GM12891 (cell line): ENCODE measurements around the gene FAM193A.
"Not testable (repeated sequence)": the region's sequence is repeated elsewhere in the genome, so short reads cannot be mapped to it uniquely, and the experiment has no call there.

ENCODE experiments used
- DNase-seq: peaks from one replicate; pipeline ENCODE4 v3.0.0; 2011; ENCODE audit warnings: low spot score; ENCODE audit not compliant: insufficient read length
- FAIRE-seq: peaks from 2 replicates; lab custom pipeline; 2011; peaks lifted over from hg19 to GRCh38; lab: Jason Lieb, UNC
- PAX5 ChIP-seq: IDR thresholded peaks from 2 replicates; pipeline ENCODE4 v1.6.1; 2011; ENCODE audit warnings: low read length, moderate library complexity, mild to moderate bottlenecking; ENCODE audit not compliant: insufficient read depth, severe bottlenecking
- POLR2A ChIP-seq: IDR thresholded peaks from 2 replicates; pipeline ENCODE4 v1.6.1; 2011; ENCODE audit warnings: low read depth, low read length, control low read depth
- POLR2AphosphoS5 ChIP-seq: IDR thresholded peaks from 2 replicates; pipeline ENCODE4 v1.6.1; 2011; ENCODE audit warnings: low read depth, low read length, control low read depth
- POU2F2 ChIP-seq: IDR thresholded peaks from 2 replicates; pipeline ENCODE4 v1.6.1; 2011; ENCODE audit warnings: low read depth, mild to moderate bottlenecking, control low read depth, low read length, moderate library complexity
- SPI1 ChIP-seq: IDR thresholded peaks from 2 replicates; pipeline ENCODE4 v1.6.1; 2011; ENCODE audit warnings: low read depth, low read length, control low read depth
- TAF1 ChIP-seq: IDR thresholded peaks from 2 replicates; pipeline ENCODE4 v1.6.1; 2011; ENCODE audit warnings: low read depth, low read length, control low read depth

Gene FAM193A

DNA sequence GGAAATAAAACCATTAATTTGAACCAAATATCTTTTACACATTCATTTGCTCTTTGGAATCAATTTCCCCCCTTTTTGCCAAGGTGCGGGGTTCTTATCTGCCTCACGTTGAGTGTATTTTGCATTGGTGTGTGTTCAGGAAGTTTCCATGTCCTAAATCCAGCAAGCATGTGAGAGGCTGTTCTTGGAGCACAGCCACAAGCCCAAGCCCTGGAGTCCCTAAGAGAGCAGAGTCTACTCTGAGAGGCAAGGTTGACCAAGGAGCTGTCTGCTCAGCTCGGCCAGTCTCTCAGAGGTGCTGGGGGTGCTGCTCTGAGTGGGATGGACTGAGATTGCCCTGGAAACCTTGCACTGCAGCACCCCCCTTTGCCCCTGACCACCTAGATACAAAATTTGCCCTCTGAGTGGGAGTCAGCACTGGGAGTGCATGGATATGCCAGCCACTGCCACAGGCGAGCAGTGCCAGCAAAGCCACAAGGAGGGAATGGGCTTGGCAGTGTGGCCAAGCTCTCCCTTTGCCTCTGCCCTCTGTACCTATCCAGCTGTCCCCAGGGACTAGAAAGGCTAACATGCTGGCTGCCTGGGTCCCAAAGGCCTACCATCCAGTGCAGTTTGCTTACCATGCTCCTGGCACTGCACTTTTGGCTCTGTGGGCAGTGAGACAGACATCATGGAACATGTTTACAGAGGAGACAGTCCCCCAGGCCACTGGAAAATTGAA is 20.5 kb upstream of the FAM193A start:
- no peak for TF ChIP-seq POU2F2
- TF ChIP-seq POLR2A = peak; percentile 17; the same call in 1 of the 2 replicates
- no peak for DNase-seq
- no peak for FAIRE-seq

DNA sequence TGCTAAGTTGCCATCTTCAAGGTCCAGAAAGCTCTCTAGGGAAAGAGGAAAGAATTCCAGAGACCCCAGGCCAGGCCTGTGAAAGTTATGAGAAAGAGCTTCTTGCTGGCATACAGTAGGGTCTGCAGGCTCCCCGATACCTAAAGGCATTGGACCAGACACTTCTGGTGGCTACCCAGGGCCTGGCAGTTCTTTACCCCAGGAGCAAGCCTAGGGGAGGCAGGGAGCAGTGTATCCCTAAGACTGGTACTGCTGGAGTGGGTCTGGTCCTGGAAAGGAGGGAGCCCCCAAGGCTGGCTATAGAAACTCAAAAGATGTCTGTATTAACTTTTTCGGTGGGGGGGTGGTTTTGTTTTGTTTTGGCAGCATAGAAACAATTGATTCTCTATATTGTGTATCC is 19.8 kb upstream of the FAM193A start:
- FAIRE-seq = no peak
- TF ChIP-seq TAF1 = no peak
- peak; percentile 26; the same call in 1 of the 2 replicates for TF ChIP-seq POLR2AphosphoS5

DNA sequence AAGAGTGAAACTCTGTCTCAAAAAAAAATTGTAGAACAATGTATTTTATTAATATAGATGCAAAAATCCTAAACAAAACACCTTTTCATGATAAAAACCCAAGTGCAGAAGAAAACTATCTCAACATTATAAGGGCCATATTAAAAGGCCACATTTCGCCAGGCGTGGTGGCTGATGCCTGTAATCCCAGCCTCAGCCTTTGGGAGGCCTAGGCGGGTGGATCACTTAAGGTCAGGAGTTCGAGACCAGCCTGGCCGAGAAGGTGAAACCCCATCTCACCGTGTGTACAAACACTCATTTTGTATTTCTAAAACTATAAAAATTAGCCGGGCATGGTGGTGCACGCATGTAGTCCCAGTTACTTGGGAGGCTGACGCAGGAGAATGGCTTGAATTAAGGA is 9.9 kb upstream of the FAM193A start:
- no peak for TF ChIP-seq POLR2A
- no peak for TF ChIP-seq POU2F2
- no peak for TF ChIP-seq SPI1
- no peak for TF ChIP-seq PAX5
- DNase-seq (no peak), FAIRE-seq (no peak)

More for the DNA sequence above, 19.8 kb upstream of the FAM193A start:
- DNase-seq = no peak

DNA sequence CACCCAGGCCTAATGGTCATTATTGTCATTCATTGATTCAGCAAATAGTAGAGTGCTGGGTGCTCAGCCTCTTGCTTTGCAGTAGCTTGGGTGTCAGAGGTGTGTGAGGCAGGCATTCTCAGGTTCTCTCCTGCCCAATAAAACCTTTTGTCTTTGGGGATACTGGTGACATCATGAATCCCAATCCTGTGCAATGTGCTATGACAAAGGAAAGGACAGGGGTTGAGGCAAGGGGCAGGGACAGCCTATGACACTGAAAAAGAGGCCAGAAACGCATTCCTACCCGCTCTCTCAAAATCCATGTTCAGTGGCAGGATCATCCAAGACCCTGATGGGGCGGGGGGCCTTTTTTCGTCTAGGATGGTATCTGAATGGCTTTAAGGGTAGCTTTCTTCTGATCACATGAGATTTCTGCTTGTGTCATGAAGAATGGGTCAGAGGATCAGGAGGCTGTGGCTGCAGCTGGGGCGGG is 1.5 kb upstream of the FAM193A start:
- TF ChIP-seq TAF1 (no peak), PAX5 (no peak), SPI1 (no peak), POU2F2 (no peak), POLR2A (no peak), POLR2AphosphoS5 (no peak)
- DNase-seq (no peak), FAIRE-seq (no peak)

DNA sequence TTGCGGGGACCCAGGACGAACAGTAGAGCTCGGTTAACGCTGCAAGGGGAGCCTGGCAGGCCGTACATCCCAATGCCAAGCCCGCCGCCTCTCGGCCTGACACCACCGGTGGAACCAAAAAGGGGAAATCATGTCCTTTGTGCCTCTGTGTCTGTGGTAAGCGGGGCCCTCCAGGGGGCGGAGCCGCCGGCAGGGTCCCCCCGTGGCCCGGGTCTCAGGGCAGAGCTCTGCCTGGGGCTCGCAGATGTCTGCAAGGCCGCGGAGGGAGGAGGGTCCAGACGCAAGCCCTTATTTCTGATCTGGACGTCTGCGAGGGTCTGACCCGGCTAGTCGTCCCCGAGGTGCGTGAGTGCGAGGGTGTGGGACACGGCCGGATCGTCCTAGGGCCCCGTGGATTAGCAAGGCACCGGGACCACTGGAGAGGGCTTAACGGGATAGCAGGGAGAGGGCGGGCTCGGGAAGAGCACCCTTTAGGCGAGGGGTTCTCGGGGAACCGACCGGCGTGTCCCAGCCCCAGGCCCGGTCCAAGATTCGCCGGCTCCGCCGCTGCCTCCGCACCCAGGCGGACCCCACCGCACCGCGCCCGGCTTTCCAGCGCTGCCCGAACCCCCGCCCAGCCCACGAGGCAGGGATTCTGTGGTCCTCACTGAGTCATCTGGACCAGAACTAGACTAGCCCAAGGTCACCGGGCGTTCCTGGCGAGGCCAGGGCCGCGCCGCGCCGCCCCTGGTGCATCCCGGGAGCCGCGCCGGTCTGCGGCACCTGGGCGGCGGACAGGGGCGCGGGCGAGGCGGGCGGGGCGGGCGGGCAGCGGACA is 863 bp upstream of the FAM193A start:
- no peak for DNase-seq
- FAIRE-seq = peak; percentile 84
- peak; percentile 70 for TF ChIP-seq SPI1
- no peak for TF ChIP-seq TAF1

DNA sequence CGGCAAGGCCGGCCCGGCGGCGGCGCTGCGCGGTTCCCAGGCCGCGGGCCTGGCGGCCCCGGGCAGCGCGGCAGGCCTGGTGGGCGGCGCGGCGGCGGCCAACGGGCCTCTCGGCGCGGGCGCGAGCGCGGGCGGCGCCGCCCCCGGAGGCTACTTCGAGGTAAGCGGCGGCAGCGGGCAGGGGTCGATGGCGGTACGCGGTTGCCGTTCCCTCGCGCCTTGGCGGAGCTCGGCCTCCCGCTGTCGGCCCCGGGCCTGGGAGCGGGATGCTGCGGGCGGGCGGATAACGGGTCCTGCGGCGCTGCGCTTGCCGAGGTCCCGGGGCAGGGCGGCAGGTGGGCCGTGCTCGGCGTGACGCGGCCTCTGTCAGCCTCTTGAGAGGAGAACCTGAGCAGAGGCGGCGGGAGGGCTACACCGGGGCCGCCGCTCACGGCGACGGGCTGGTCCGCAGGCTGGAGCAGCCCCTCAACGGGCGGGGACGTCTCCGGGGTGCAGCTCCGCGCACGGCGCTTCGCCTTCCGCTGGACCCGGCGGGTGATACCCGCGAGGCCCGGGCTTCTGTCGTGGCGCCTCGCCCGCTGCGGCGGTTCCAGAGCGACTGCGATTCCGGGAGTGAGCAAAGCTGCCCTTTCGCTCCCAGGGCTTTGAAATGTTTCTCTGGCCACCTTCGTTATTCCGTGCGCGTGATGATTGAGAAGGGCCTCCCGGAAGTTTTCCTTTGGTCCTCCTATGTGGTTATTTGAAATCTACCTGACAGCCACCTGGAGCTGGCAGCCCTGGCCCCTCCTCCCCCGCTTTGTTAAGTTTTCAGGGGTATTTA is 774 bp downstream of the FAM193A start:
- TF ChIP-seq PAX5 (no peak), SPI1 (no peak)
- DNase-seq = no peak
- FAIRE-seq = peak; percentile 56

DNA sequence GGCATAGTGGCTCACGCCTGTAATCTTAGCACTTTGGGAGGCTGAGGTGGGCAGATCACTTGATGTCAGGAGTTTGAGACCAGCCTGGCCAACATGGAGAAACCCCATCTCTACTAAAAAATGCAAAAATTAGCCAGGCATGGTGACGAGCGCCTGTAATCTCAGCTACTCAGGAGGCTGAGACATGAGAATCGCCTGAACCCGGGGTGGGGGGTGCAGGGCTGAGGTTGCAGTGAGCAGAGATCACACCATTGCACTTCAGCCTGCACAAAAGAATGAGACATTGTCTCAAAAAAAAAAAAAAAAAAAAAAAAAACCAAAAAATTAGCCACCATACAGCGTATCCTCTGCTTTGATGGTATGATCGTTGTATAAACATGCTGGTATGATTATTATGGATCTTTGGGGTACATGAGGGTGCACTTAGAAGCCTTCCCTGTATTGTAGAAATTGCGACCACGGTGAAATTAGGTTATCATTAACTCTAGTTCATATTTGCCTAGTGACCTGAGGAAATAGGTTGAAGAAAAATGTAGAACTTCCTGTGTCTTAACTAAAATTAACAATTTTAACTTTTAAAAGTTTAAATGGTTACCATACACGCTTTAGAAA is 7.2 kb downstream of the FAM193A start:
- not testable (repeated sequence) for DNase-seq, FAIRE-seq

DNA sequence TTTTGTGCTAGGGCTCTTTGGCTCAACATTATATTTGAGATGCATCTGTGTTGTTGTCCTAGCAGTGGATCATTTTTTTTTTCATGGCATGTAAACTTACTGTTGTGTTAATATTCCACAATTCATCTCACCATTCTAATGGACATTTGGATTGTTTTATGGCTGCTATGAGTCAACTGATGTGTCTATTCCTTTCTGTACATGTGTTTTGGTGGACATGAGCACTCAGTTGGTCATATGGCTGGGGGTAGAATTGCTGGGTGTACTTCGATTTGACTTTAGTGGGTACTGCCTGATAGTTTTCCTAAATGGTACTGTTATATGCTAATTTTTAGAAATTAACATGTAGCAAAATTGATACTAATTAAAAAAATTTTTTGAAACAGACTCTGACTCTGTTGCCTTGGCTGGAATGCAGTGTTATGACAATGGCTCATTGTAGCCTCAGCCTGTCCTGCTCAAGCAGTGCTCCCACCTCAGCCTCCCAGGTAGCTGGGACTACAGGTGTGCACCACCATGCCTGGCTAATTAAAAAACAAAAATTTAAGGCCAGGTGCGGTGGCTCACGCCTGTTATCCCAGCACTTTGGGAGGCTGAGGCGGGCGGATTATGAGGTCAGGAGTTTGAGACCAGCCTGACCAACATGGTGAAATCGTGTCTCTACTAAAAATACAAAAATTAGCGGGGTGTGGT is 9.0 kb downstream of the FAM193A start:
- DNase-seq (no peak), FAIRE-seq (no peak)
- TF ChIP-seq POLR2AphosphoS5 (no peak), TAF1 (no peak), SPI1 (no peak), PAX5 (no peak), POU2F2 (no peak), POLR2A (no peak)

DNA sequence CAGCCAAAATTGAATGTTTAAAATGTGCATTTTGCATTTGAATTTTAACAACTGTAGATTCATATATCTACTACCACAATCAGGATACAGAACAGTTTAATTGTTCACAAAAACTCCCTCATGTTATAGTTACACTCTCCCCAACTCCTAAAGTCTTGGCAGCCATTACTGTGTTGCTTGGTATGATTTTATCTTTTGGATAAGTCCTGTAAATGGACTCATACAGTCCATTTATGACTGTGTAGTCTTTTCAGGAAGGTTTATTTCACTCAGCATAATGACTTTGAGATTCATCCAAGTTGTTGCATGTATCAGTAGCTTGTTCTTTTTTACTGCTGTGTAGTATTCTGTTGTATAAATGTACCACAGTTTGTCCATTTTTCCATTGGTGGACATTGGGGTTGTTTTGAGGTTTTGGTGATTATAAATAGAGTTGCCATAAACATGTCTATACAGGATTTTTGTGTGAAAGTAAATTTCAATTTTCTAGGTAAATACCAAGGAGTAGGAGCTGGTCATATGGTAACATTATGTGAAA is 9.9 kb downstream of the FAM193A start:
- DNase-seq = no peak
- FAIRE-seq = no peak
- TF ChIP-seq TAF1 = no peak
- TF ChIP-seq POLR2A = no peak
- TF ChIP-seq PAX5 = no peak
- TF ChIP-seq POLR2AphosphoS5 = no peak
- no peak for TF ChIP-seq POU2F2
- no peak for TF ChIP-seq SPI1

DNA sequence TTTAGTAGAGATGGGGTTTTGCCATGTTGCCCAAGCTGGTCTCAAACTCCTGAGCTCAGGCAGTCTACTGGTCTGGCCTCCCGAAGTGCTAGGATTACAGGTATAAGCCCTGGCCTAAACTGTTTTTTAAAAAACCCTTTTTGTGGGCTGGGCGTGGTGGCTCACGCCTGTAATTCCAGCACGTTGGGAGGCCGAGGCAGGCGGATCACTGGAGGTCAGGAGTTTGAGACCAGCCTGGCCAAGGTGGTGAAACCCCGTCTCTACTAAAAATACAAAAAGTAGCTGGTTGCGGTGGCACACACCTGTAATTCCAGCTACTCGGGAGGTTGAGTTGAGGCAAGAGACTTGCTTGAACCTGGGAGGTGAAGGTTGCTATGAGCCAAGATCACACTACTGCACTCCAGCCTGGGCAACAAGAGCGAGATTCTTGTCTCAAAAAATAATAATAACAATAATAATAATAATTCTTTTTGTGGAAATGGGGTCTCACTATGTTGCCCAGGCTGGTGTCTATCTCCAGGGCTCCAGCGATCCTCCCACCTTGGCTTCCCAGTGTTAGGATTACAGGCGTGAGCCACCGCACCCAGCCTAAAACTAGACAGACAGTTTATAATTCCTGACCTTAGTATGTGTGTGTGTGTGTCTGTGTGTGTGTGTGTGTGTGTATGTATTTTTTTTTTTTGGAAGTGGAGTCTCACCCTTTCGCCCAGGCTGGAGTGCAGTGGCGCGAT is 10.7 kb downstream of the FAM193A start:
- DNase-seq, FAIRE-seq: not testable (repeated sequence)
